ENCODE data around the gene NRCAM. TPM values are rescaled to one million over a fixed set of nuclear protein-coding genes. Genes with fewer than 3 reads are reported as not detected.

NRCAM gene
- total and polyA plus RNA-seq, 8 donors = 10.6 to 36.7 (median 16.2) TPM

DNA sequence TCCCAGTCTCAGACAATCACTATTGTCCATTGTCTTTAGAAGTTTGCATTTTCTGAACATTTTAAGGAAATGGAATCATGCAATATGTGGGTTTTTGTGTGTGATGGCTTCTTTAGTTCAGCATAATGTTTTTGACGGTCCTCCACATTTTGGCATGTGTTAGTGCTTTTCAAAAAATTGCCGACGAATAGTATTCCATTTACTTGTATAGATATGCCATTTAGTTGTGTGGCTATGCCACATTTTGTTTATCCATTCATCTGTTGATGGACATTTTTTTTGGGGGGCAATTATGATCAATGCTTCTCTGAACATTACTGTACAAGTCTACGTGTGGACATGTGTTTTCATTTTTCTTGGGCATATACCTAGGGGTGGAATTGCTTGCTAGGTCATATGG is 314.1 kb downstream of the NRCAM start:
- Histone ChIP-seq H3K27ac (no peak overlapping the region), H3K9me3 (no peaks in the 10 kb centered on the region), H3K27me3 (no peaks in the 10 kb centered on the region), H3K4me3 (no peak overlapping the region), H3K4me1 (peaks cover 0 to 5% of the 10 kb centered on the region in 2 donors), H3K36me3 (no peaks in the 10 kb centered on the region)
- TF ChIP-seq, protein P1, sequence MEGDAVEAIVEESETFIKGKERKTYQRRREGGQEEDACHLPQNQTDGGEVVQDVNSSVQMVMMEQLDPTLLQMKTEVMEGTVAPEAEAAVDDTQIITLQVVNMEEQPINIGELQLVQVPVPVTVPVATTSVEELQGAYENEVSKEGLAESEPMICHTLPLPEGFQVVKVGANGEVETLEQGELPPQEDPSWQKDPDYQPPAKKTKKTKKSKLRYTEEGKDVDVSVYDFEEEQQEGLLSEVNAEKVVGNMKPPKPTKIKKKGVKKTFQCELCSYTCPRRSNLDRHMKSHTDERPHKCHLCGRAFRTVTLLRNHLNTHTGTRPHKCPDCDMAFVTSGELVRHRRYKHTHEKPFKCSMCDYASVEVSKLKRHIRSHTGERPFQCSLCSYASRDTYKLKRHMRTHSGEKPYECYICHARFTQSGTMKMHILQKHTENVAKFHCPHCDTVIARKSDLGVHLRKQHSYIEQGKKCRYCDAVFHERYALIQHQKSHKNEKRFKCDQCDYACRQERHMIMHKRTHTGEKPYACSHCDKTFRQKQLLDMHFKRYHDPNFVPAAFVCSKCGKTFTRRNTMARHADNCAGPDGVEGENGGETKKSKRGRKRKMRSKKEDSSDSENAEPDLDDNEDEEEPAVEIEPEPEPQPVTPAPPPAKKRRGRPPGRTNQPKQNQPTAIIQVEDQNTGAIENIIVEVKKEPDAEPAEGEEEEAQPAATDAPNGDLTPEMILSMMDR (IDR thresholded peaks at IDR 0.05) = no peak
- ATAC-seq = no peak
- no peak for DNase-seq
- intact Hi-C loops (cut with DNase I) = no loop called here

DNA sequence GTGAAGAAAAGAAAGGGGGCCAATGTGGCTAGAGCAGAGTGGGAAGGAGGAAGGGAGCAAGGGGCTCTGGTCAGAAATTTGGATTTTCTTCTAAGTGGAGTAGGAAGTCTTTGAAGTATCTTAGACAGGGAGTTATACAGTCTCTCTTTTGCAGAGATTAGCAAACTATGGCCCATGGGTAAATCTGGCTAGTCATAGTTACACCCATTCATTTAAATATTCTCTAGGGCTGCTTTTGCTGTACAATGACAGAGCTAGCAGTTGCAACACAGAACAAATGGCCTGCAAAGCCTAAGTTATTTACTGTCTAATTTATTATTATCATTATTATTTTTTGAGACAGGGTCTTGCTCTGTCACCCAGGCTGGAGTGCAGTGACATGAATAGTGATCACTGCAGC is 315.6 kb downstream of the NRCAM start:
- no peak for ATAC-seq
- intact Hi-C loops (cut with DNase I) = no loop called here
- no peak overlapping the region for H3K4me3 ChIP-seq

DNA sequence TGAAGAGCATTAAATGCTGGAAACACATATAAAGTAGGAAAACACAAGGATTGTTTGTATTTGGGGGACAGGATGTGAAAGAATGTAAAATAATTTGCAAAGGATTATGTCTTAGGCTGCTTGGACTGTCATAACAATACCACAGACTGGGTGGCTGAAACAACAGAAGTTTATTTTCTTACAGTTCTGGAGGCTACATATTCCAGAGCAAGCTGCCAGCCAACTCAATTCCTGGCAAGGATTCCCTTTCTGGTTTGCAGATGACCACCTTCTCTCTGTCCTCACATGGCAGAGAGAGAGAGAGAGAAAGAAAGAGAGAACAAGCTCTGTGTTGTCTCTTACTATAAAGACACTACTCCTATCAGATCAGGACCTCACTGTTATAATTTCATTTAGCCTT is 317.3 kb downstream of the NRCAM start:
- H3K27ac ChIP-seq = no peak overlapping the region
- H3K27me3 ChIP-seq = no peaks in the 10 kb centered on the region
- no peaks in the 10 kb centered on the region for H3K36me3 ChIP-seq
- no peak for ATAC-seq
- peaks cover 0 to 11% of the 10 kb centered on the region in 2 donors for H3K4me1 ChIP-seq
- H3K4me3 ChIP-seq = no peak overlapping the region
- intact Hi-C loops (cut with DNase I) = no loop called here
- no peak for DNase-seq
- TF ChIP-seq, protein P1 (IDR thresholded peaks at IDR 0.05) = no peak
- H3K9me3 ChIP-seq = no peaks in the 10 kb centered on the region

More for the DNA sequence above, 315.6 kb downstream of the NRCAM start:
- Histone ChIP-seq H3K4me1 (peaks cover 0 to 9% of the 10 kb centered on the region in 2 donors), H3K27me3 (no peaks in the 10 kb centered on the region), H3K36me3 (no peaks in the 10 kb centered on the region), H3K9me3 (no peaks in the 10 kb centered on the region), H3K27ac (no peak overlapping the region)
- TF ChIP-seq, protein P1 (IDR thresholded peaks at IDR 0.05) = no peak
- DNase-seq = no peak

DNA sequence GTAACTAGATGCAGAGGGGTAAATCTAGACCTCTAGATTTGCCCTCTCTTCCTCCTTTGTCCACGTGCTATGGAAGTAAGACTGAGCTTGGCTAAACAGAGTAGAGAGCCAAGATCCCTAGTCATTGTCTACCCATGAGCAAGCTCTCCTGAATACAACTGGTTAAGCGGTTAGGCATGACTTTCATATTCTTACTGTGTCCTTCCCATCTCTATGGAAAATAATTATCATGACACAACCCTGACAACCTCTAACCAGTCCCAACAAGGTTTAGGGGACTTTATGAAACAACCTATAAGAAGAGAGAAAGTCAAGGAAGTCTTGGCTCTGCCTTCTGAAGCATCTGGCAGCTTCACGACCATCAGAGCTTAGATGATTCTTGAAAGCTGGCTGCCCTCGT is 318.2 kb downstream of the NRCAM start:
- intact Hi-C loops (cut with DNase I) = no loop called here
- Histone ChIP-seq H3K27ac (no peak overlapping the region), H3K4me1 (peaks cover 0 to 11% of the 10 kb centered on the region in 2 donors), H3K4me3 (no peak overlapping the region), H3K9me3 (no peaks in the 10 kb centered on the region), H3K36me3 (no peaks in the 10 kb centered on the region), H3K27me3 (no peaks in the 10 kb centered on the region)
- DNase-seq (no peak), ATAC-seq (no peak)
- TF ChIP-seq, protein P1 (IDR thresholded peaks at IDR 0.05) = no peak

DNA sequence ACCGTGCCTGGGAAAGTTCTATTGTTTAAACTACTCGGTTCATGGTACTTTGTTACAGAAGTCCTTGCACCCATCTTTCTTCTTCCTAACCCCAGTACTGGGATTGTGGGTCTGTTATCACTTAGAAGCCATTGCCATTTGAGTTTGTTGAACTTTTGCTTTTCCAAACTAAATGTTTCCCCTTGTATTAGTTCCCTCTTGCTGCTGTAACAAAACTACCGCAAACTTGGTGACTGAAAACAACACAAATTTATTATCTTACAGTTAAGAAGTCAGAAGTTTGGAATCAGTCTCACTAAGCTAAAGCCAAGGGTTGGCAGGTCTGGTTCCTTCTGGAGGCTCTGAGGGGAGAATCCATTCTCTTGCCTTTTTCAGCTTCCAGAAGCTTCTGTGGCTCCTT is 319.2 kb downstream of the NRCAM start:
- Histone ChIP-seq H3K36me3 (no peaks in the 10 kb centered on the region), H3K27me3 (no peaks in the 10 kb centered on the region), H3K9me3 (no peaks in the 10 kb centered on the region), H3K27ac (no peak overlapping the region), H3K4me3 (no peak overlapping the region), H3K4me1 (peaks cover 0 to 11% of the 10 kb centered on the region in 2 donors)
- intact Hi-C loops (cut with DNase I) = no loop called here
- DNase-seq (no peak), ATAC-seq (no peak)
- TF ChIP-seq, protein P1 (IDR thresholded peaks at IDR 0.05) = no peak
